GM12875 (cell line): ENCODE measurements around the gene SHOX.

ENCODE experiments used
- H3K4me3 ChIP-seq: one replicate; pipeline ENCODE4 v1.5.1; 2011; ENCODE audit warnings: low read depth, low read length, control low read depth
- TF ChIP-seq, protein P1 (sequence below): IDR thresholded peaks from 2 replicates; pipeline ENCODE4 v1.5.1; 2011; ENCODE audit warnings: low read depth, mild to moderate bottlenecking, control low read depth, inconsistent platforms, low read length, moderate library complexity, borderline replicate concordance; ENCODE audit not compliant: insufficient read depth

SHOX gene

DNA sequence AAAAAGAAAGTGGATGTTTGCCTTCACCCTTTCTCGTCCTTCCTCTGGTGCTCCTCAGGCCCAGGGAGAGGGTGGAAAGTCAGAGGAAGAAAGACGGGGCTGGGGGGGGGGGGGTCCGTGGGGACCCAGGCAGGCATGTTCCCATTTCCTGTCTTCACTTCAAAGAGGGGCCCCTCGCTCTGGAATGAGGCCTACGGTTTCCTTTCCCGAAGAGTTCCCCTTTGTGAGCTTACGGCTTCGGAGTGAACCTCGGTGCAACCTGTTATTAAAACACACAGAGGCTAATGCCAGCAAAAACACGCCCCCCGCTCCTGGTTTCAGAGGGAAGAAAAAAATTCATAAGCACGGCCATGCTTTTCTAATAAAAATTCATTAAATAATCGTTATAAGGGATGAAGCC lies 40.1 kb downstream of the SHOX start:
- no peak overlapping the region for H3K4me3 ChIP-seq
- TF ChIP-seq, protein P1, sequence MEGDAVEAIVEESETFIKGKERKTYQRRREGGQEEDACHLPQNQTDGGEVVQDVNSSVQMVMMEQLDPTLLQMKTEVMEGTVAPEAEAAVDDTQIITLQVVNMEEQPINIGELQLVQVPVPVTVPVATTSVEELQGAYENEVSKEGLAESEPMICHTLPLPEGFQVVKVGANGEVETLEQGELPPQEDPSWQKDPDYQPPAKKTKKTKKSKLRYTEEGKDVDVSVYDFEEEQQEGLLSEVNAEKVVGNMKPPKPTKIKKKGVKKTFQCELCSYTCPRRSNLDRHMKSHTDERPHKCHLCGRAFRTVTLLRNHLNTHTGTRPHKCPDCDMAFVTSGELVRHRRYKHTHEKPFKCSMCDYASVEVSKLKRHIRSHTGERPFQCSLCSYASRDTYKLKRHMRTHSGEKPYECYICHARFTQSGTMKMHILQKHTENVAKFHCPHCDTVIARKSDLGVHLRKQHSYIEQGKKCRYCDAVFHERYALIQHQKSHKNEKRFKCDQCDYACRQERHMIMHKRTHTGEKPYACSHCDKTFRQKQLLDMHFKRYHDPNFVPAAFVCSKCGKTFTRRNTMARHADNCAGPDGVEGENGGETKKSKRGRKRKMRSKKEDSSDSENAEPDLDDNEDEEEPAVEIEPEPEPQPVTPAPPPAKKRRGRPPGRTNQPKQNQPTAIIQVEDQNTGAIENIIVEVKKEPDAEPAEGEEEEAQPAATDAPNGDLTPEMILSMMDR = no peak

DNA sequence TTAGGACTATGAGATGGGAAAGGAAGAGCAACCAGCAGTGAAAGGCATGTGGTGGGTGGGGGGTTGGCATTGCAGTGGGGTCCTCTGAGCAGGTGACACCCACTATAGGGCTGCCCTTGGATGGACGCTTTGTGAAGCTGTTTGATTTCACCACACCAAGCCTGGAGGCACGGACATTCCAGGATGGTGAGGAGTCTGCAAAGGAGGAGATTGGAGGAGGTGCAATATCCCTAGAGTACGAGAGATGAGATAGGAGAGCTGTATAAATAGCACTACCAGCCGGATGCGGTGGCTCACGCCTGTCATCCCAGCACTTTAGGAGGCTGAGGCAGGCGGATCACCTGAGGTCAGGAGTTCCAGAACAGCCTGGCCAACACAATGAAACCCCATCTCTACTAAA lies 42.3 kb downstream of the SHOX start:
- TF ChIP-seq, protein P1 = no peak
- H3K4me3 ChIP-seq = no peak overlapping the region

DNA sequence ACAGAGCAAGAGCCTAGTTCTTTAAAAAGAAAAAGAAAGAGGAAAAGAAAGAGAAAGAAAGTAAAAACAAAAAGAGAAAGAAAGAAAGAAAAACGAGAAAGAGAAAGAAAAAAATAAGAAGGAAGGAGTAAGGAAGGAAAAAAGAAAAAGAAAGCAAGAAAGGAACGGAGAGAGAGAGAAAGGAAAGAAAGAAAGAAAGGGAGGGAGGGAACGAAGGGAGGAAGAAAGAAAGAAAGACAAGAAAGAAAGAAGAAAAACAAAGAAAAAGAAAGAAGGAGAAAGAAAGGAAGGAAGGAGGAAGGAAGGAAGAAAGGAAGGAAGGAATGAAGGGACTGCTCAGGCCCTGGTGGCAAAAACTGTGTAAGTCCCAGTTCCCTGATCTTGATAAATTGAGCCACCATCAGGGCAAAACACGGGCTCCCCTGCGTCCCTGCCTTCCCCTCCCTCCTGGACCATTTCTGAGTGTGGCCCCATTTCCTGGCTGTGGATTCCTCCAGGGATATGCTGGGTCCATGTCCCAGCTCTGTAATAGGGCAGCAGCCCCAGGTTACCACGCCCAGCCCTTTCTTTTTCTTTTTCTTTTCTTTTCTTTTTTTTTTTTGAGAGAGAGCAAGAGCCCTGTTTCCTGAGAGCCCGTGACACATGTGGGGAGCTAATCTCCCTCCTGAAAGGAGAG lies 44.8 kb downstream of the SHOX start:
- TF ChIP-seq, protein P1 = no peak

DNA sequence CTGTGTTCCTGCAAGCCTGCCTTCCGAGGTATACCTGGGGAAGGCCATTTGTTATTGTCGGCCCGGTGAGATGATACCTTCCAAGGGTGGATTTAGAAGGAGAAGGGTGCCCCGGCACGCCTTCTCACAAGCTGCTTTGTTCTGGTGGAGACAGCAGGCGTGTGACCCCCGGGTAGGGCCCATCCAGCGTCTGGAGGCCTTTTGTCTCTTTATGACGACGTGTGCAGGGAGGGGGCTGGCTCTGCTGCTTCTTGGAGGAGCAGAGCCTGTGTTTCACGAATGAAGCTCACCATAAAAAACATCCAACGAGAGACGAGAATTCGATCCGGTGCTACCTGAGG lies 45.3 kb downstream of the SHOX start:
- H3K4me3 ChIP-seq = no peak overlapping the region
- TF ChIP-seq, protein P1 = no peak

More for the DNA sequence above, 44.8 kb downstream of the SHOX start:
- no peak overlapping the region for H3K4me3 ChIP-seq

DNA sequence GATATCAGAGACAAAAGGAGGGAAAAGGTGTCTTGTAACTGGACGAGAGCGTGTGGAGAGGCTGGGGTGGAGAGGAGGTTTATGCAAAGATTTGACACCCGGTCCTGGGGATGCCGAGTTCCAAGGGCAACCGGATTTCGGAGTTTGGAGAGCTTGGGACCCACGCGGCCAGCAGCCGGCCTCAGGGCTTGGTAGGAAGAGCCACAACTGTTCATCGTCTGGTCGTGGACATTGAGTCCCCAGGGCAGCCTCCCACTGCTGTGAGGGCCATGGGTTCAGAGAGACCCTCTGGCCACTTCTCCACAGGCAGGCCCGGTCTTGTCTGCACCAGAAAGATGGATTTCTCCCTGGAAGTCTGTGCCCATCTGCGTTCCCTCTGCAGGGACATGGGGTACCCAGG lies 46.8 kb downstream of the SHOX start:
- TF ChIP-seq, protein P1 = no peak
- H3K4me3 ChIP-seq = no peak overlapping the region

DNA sequence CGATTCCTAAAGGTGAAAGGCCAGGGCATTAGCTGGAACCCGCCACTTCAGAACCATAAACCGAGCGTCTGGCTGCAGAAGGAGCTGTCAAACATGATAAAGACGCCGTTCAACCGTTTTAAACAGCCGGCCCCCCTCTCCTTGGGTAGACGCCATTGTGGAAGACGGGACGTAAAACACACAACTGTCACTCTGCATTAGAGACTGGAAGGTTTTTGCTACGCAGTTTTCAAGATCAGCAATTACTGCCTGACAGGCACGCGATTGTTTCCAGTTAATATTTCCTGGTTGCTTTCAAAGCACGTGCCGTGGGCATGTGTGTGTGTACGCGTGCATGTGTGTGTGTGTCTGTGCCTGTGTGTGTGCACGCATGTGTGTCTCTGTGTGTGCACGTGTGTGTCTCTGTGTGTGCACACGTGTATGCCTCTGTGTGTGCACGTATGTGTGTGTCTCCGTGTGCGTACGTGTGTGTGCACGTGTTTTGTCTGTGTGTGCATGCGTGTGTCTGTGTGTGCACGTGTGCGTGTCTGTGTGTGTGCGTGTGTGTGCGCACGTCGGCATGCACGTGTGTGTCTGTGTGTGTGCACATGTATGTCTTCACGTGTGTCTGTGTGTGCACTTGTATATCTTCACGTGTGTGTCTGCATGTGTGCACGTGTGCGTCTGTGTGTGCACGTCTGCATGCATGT lies 48.8 kb downstream of the SHOX start:
- no peak overlapping the region for H3K4me3 ChIP-seq
- TF ChIP-seq, protein P1 = no peak

DNA sequence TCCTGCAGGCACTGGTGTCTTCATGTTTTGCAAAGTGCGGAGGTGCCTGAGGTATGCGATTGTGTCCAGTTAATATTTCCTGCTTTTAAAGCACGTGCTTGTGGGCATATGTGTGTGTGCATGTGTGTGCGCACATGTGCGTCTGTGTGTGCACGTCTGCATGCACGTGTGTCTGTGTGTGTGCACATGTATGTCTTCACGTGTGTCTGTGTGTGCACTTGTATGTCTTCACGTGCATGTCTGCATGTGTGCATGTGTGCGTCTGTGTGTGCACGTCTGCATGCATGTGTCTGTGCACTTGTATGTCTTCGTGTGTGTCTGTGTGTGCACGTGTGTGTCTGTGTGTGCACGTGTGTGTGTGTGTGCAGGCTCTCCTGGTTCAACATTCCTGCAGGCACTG lies 49.5 kb downstream of the SHOX start:
- TF ChIP-seq, protein P1 = no peak
- no peak overlapping the region for H3K4me3 ChIP-seq
